ENCODE data around the gene STARD5.

DNA sequence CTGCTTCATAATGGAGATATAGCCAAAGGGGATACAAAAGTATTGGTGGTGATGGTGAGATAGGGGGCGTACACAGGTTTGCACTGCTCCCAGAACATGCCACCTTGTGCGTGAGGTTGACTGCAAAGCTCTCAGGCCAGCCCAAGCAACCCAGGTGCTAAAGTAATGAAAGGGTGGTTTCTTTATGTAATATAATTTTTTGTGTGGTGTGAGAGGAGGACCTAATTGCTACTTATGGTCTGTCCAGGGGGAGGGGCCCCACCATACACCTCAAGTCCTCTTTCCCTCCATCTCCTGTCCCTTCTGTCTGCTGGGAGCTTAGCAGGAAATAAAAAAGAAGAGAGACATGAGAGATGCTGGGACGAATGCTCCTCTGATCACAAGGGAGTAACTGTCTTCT lies 53.8 kb downstream of the STARD5 start:
- TF ChIP-seq, protein P1, sequence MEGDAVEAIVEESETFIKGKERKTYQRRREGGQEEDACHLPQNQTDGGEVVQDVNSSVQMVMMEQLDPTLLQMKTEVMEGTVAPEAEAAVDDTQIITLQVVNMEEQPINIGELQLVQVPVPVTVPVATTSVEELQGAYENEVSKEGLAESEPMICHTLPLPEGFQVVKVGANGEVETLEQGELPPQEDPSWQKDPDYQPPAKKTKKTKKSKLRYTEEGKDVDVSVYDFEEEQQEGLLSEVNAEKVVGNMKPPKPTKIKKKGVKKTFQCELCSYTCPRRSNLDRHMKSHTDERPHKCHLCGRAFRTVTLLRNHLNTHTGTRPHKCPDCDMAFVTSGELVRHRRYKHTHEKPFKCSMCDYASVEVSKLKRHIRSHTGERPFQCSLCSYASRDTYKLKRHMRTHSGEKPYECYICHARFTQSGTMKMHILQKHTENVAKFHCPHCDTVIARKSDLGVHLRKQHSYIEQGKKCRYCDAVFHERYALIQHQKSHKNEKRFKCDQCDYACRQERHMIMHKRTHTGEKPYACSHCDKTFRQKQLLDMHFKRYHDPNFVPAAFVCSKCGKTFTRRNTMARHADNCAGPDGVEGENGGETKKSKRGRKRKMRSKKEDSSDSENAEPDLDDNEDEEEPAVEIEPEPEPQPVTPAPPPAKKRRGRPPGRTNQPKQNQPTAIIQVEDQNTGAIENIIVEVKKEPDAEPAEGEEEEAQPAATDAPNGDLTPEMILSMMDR (IDR thresholded peaks at IDR 0.05 in 4 of 5, conservative IDR thresholded peaks at IDR 0.05 in 1 of 5), result no peak
- TF ChIP-seq POLR2A (IDR thresholded peaks at IDR 0.05), result no peak

Data from gastrocnemius medialis (tissue), 4 donors.